ENCODE measurements around the gene DPF3.

Gene DPF3

DNA sequence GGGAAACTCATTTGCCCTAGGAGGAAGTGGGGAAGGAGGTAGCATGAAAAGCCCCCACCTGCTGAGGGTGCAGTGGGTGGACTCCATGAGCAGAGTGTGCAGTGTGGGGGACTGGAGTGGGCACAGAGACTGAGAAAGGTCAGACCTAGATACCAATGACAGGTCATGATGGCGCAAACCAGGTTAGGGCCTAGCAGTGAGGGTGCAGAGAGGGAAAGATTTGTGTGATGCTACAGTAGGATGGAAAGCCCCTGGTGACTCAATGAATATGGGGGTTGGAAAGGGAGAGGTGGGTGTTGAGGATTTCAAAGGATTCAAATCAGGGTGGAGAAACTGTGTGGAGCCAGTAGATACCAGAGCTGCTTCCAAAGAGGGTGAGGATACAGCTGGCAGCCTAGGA is 319.2 kb downstream of the DPF3 start:
- no peak for DNase-seq (ENCODE audit: low read depth, low spot score)
- H3K9me3 ChIP-seq (ENCODE audit: insufficient read depth, low read length): peaks cover 6% of the 10 kb centered on the region; the same call in 1 of the 2 replicates
- no peaks in the 10 kb centered on the region for H3K4me1 ChIP-seq (ENCODE audit: insufficient read depth, insufficient read length)
- no peaks in the 10 kb centered on the region for H3K36me3 ChIP-seq (ENCODE audit: insufficient read depth, insufficient read length, low read length)
- H3K27me3 ChIP-seq (ENCODE audit: insufficient read depth, insufficient read length): no peaks in the 10 kb centered on the region
- no peak overlapping the region for H3K9ac ChIP-seq (ENCODE audit: insufficient read length, low read depth)
- no peak overlapping the region for H3K4me3 ChIP-seq (ENCODE audit: insufficient read length, low read depth)
- TF ChIP-seq SUZ12 (IDR thresholded peaks at IDR 0.05; ENCODE audit: extremely low read depth, insufficient read depth, insufficient read length) (no peak), YY1 (IDR thresholded peaks at IDR 0.05; ENCODE audit: insufficient read depth, insufficient read length) (no peak), ZNF274 (IDR thresholded peaks at IDR 0.05; ENCODE audit: low read depth, low read length) (no peak)

DNA sequence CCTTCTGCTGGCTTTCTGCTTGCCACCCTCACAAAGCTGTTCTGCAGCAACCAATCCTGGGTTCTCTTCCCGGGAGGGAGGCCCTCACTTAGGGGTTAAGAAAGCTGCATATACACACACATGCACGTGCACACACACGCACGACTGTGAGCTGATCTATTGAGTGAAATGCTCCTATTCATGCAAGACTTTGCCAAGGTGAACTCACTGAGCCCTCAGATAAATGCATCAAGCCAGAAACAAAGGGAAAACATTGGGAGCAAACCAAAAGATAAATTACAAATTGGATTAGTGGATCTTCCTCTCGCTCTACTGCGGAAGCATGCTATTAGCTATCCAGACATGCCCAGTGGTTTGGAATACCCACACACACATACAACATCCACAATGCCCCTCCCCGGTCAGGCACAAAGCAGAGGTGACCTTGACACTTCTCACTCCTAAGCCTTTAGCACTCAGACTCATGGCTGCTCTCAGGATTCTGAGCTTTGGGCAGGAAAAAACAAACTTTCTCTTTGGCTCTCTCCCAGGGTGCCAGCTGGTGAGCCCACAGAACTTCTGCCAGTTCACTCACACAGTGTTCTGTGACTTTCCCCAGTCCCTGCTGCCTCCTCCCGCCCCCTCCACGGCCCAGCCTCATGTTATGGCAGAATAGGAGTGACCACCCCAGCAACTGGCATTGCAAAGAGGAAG is 320.0 kb downstream of the DPF3 start:
- Histone ChIP-seq H3K4me1 (ENCODE audit: insufficient read depth, insufficient read length) (no peaks in the 10 kb centered on the region), H3K36me3 (ENCODE audit: insufficient read depth, insufficient read length, low read length) (no peaks in the 10 kb centered on the region), H3K27me3 (ENCODE audit: insufficient read depth, insufficient read length) (no peaks in the 10 kb centered on the region), H3K4me3 (ENCODE audit: insufficient read length, low read depth) (no peak overlapping the region), H3K9me3 (ENCODE audit: insufficient read depth, low read length) (peaks cover 6% of the 10 kb centered on the region; the same call in 1 of the 2 replicates), H3K9ac (ENCODE audit: insufficient read length, low read depth) (no peak overlapping the region)
- DNase-seq (ENCODE audit: low read depth, low spot score): no peak
- no peak for TF ChIP-seq SUZ12 (IDR thresholded peaks at IDR 0.05; ENCODE audit: extremely low read depth, insufficient read depth, insufficient read length)
